ENCODE data around the gene TEX38. TPM values are rescaled to one million over a fixed set of nuclear protein-coding genes. Genes with fewer than 3 reads are reported as not detected.
A peak's percentile ranks its signal among the peaks of the same experiment; 100 is the strongest.
"Not testable (repeated sequence)": the region's sequence is repeated elsewhere in the genome, so short reads cannot be mapped to it uniquely, and the experiment has no call there.

The TEX38 gene
- total RNA-seq, result not detected in 2 replicates

- no peak for DNase-seq (ENCODE audit: low read depth)
Measured at GRCh38 chr1:46671554-46671953, at the start of gene TEX38. Gene TEX38, plus strand, starts transcription at chr1:46671854. Its CDS starts 81 bp downstream, at chr1:46671935.

DNA sequence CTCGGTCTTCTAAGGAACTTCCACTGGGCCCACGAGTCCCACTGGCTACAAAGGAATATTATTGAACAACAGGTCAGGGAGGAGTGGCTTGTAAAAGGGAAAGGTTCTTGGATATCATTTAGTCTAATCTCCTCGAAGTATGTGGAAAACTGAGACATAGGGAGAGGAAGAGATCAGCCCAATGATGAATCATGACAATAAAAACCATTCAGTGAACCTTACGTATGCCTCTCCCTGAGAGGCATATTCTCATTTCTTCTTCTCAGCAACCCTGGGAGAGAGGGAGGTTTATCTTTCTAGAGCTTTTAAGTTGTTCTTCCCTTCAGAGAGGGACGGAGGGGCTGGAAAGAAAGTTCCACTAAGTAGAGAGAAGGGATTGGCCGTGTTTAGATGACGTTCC, 49.7 kb upstream of the TEX38 start:
- no peak for DNase-seq (ENCODE audit: low read depth)

- DNase-seq (ENCODE audit: low read depth), result peak; percentile 32
Measured at GRCh38 chr1:46622344-46622743, 49.3 kb upstream of the TEX38 start.

- no peak for DNase-seq (ENCODE audit: low read depth)
Measured at GRCh38 chr1:46623743-46624644, 47.7 kb upstream of the TEX38 start.

DNA sequence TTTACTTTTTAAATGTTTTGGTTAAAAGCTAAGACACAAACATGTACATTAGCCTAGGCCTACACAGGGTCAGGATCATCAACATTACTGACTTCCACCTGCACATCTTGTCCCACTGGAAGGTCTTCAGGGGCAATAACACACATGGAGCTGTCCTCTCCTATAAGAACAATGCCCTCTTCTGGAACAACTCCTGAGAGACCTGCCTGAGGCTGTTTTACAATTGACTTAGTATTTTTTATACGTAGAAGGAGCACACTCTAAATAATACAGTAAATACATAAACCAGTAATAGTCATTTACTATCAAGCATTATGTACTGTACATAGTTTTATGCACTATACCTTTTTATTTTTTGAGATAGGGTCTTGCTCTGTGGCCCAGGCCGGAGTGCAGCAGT, 40.9 kb upstream of the TEX38 start:
- DNase-seq (ENCODE audit: low read depth), result no peak

GRCh38 chr1:46635205-46635604, 36.4 kb upstream of the TEX38 start:
- DNase-seq (ENCODE audit: low read depth), result no peak

DNA sequence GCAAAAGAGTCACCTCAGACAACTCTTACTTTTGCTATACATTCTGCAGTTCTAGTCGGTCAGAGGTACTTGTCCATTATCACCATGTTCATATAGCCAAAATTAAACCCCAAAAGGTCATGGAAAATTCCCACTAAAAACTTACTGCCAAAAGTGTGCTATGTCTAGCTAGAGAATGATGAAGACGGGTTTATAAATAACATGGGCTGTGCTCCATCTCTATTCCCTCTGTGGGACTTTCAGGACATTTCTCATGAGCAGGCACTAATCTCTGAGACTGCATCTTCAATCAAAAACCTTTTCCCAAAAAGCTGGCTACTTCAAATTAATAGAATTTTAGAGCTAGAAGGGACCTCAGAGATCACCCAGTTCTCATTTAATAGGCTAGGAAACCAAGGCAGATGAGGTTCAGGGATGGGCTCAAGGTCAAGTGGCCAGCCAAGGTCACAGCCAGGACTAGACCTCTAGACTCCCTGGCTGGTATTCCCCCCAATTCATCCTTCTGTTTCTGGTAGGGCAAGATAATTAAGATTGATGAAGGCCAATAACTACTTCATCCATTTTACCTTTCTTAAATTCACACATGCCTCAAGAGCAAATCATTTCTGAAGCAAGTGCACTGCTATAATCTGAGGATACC, 34.1 kb upstream of the TEX38 start:
- no peak for DNase-seq (ENCODE audit: low read depth)

GRCh38 chr1:46638921-46639320, 32.7 kb upstream of the TEX38 start:
- peak; percentile 77 for DNase-seq (ENCODE audit: low read depth)

GRCh38 chr1:46639547-46639946, 32.1 kb upstream of the TEX38 start:
- DNase-seq (ENCODE audit: low read depth), result no peak

- DNase-seq (ENCODE audit: low read depth), result no peak
Measured at GRCh38 chr1:46642115-46642680, 29.5 kb upstream of the TEX38 start.

- peak; percentile 95 for DNase-seq (ENCODE audit: low read depth)
Measured at GRCh38 chr1:46643368-46643775, 28.3 kb upstream of the TEX38 start.

DNA sequence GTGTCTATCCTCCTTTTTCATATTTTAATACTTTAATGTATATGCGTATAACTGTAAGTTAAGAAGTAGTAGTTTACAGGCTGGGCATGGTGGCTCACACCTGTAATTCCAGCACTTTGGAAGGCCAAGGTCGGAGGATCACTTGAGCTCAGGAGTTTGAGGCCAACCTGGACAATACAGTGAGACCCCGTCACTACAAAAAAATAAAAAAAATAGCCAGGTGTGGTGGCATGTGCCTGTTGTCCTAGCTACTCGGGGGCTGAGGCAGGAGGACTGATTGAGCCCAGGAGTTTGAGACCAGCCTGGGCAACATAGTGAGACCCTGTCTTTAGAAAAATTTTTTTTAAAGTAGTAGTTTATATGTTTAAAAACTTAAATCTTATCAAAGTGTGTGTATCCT, 25.8 kb upstream of the TEX38 start:
- no peak for DNase-seq (ENCODE audit: low read depth)

GRCh38 chr1:46646331-46646730, 25.3 kb upstream of the TEX38 start:
- no peak for DNase-seq (ENCODE audit: low read depth)

DNA sequence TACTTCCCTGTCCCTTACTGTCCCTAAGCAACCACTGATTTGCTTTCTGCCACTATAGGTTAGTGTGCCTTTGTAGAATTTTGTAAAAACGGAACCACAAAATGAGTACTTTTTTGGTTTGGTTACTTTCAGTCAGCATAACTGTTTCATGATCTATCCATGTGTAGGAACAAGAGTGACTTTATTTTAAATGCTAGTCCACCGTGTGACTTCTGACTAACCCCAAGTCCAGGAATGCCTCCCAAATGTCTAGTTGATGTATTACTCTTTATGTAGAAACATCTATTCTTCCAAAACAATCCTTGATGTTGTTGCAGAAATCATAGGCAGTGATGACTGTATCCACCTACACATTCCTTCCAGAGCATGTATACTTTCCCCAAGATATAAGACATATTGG, 24.8 kb upstream of the TEX38 start:
- DNase-seq (ENCODE audit: low read depth), result no peak

DNA sequence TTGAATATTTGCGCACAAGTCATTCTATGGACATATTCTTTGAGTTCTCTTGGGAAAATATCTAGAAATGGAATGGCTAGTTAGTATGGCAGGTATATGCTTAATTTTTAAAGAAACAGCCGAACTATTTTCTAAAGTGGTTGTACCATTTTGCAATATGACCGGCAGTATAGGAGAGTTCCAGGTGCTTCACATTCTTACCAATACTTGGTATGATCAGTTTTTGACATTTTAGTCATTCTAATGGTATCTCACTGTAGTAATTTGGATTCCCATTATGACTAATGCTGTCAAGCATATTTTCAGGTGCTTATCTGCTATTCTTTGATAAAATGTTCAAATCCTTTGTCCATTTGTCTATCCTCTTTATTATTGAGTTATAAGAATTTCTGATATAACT, 24.0 kb upstream of the TEX38 start:
- DNase-seq (ENCODE audit: low read depth), result no peak

DNA sequence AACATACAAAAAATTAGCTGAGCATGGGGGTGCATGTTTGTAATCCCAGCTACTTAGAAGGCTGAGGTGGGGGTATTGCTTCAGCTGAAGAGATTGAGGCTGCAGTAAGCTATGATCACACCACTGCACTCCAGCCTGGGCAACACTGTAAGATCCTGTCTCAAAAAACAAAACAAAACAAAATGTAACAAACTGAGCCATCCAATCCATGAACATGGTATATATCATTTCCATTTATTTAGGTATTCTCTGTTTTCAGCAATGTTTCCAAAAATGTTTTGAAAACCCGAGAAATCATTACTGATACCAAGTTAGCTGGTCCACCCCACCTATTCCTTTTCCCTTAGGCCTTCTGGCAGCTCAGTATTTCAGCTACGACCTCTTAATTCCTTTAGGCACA, 21.9 kb upstream of the TEX38 start:
- DNase-seq (ENCODE audit: low read depth), result no peak

DNA sequence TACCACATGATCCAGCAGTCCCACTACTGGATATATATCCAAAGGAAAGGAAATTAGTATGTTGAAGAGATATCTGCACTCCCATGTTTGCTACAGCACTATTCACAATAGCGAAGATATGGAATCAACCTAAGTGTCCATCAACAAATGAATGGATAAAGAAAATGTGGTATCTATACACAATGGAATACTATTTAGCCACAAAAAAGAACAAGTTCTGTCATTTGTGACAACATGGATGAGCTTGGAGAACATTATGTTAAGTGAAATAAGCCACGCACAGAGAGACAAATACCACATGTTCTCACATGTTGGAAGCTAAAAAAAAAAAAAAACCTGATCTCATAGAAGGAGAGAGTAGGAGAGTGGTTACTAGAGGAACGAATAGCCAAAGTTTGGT, 21.2 kb upstream of the TEX38 start:
- DNase-seq (ENCODE audit: low read depth), result no peak

DNA sequence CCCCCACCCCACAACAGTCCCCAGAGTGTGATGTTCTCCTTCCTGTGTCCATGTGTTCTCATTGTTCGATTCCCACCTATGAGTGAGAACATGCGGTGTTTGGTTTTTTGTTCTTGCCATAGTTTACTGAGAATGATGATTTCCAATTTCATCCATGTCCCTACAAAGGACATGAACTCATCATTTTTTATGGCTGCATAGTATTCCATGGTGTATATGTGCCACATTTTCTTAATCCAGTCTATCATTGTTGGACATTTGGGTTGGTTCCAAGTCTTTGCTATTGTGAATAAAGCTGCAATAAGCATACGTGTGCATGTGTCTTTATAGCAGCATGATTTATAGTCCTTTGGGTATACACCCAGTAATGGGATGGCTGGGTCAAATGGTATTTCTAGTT, 20.5 kb upstream of the TEX38 start:
- not testable (repeated sequence) for DNase-seq (ENCODE audit: low read depth)

GRCh38 chr1:46652321-46653100, 19.1 kb upstream of the TEX38 start:
- no peak for DNase-seq (ENCODE audit: low read depth)

DNA sequence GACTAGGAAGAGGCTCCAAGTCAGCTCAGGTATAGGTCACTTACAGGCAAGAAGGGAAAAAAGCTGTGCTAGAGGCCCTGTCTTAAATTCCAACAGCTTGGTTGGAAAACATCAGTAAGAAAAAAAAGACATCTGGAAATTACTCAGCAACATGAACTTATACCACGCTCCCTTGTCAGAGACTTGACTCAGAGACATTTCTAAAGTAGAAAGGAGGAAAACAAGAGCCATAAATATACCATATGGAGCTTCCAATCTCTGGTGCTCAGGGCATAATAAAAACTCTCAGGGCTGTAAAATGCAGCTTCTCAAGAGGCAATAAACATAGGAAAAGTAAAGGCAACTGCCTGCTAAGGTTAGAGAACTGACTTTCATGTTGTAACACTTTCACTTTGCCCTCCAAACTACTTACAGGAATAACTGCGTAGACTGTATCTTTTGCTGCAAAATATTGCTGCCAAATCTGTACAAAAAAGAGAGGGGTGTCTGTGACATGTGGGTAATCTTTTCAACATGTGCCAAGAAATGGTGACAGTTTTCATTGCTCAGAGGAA, 18.2 kb upstream of the TEX38 start:
- no peak for DNase-seq (ENCODE audit: low read depth)

DNA sequence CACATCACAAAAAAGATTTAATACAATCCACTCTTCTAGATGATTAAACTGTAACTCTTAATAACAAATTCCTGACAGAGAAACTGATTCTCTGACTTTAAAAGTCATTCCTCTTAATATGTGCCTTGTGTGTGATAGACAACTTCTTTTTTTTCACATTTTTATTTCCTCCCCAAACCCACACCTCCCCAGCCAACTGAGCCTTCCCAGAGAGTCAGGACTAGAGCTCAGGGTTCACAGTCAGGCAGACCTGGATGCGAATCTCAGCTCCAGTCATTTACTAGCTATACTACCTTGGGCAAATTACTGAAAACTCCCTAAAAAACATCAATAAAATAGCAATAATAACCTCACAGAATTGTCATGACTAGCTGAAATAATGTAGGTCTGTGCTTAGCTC, 17.6 kb upstream of the TEX38 start:
- DNase-seq (ENCODE audit: low read depth), result no peak

DNA sequence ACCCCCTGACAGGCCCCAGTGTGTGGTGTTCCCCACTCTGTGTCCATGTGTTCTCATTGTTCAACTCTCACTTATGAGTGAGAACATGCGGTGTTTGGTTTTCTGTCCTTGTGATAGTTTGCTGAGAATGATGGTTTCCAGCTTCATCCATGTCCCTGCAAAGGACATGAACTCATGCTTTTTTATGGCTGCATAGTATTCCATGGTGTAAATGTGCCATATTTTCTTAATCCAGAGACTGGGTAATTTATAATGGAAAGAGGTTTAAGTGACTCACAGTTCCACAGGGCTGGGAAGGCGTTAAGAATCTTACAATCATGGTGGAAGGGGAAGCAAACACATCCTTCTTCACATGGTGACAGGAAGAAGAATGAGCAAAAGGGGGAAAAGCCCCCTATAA, 17.0 kb upstream of the TEX38 start:
- DNase-seq (ENCODE audit: low read depth), result not testable (repeated sequence)
